ENCODE measurements around the gene TRIM32.

DNA sequence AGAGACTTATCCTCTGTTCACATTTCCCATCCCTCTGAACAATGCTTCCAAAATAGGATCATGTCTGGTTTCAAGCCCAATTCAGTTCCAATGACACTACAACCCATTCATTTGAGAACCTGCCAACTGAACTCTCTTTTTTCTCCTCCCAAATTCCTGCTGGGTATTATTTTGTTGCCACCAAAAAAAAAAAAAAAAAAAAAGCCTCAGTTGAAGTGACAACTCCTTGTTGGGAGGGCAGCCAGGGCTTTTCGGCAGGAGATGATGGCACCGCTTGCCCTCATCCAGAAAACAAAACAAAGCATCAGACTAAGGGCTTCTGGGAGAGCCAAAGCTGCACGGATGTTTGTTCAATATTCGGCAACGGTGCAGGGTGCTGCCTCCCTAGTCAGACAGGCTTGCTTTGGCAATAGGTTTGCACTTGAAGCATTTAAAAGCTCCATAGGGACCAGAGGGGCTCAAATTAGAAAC is 30.6 kb upstream of the TRIM32 start:
- TF ChIP-seq, protein P1, sequence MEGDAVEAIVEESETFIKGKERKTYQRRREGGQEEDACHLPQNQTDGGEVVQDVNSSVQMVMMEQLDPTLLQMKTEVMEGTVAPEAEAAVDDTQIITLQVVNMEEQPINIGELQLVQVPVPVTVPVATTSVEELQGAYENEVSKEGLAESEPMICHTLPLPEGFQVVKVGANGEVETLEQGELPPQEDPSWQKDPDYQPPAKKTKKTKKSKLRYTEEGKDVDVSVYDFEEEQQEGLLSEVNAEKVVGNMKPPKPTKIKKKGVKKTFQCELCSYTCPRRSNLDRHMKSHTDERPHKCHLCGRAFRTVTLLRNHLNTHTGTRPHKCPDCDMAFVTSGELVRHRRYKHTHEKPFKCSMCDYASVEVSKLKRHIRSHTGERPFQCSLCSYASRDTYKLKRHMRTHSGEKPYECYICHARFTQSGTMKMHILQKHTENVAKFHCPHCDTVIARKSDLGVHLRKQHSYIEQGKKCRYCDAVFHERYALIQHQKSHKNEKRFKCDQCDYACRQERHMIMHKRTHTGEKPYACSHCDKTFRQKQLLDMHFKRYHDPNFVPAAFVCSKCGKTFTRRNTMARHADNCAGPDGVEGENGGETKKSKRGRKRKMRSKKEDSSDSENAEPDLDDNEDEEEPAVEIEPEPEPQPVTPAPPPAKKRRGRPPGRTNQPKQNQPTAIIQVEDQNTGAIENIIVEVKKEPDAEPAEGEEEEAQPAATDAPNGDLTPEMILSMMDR (IDR thresholded peaks at IDR 0.05), result no peak
- no peak for TF ChIP-seq POLR2AphosphoS5 (IDR thresholded peaks at IDR 0.05)
